Fibroblast of mammary gland (primary cell): ENCODE measurements around the gene NEDD4L.

ENCODE experiments used
- DNase-seq: peaks from one replicate; pipeline ENCODE4 v3.0.0-alpha.2; 2010; ENCODE audit warnings: low read depth
- H3K4me3 ChIP-seq: 2 replicates; pipeline ENCODE4 v1.5.1; 2011; ENCODE audit warnings: low read depth, mild to moderate bottlenecking, low read length, moderate library complexity; ENCODE audit not compliant: control insufficient read depth
- CTCF ChIP-seq: conservative IDR thresholded peaks from 2 replicates; pipeline ENCODE4 v1.5.1; 2011; ENCODE audit warnings: low read depth, low read length, inconsistent platforms; ENCODE audit not compliant: control insufficient read depth, insufficient read depth

NEDD4L gene

DNA sequence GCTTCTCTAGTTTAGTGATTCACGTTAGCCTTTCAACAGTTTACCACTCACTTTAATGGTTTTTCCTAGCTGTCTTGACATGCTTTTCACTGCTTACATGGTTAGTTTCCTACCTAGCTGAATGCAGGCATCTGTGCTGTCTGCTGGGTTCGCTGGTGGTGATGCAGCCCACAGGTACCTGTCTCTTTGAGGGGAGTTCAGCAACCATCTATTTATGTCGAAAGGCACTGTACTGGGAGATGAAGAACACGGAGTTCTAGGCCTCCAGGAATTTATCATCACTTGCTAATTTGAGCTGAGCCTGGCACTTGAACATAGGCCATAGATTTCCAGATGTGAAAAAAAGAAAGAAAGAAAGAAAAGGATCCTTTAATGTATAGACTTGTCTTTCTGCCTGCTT lies 148.5 kb downstream of the NEDD4L start:
- TF ChIP-seq CTCF = no peak

GRCh38 chr18:58194028-58194427 lies 150.0 kb downstream of the NEDD4L start:
- DNase-seq = no peak
- no peak overlapping the region for H3K4me3 ChIP-seq
- TF ChIP-seq CTCF = peak; percentile 23

More for the DNA sequence above, 148.5 kb downstream of the NEDD4L start:
- no peak overlapping the region for H3K4me3 ChIP-seq
- DNase-seq = no peak

- peak overlapping the region; percentile 21 for H3K4me3 ChIP-seq
- DNase-seq = no peak
- TF ChIP-seq CTCF = no peak
Measured at GRCh38 chr18:58195278-58195765, 151.3 kb downstream of the NEDD4L start.

- DNase-seq = no peak
- H3K4me3 ChIP-seq = no peak overlapping the region
- no peak for TF ChIP-seq CTCF
Measured at GRCh38 chr18:58196164-58196563, 152.1 kb downstream of the NEDD4L start.

DNA sequence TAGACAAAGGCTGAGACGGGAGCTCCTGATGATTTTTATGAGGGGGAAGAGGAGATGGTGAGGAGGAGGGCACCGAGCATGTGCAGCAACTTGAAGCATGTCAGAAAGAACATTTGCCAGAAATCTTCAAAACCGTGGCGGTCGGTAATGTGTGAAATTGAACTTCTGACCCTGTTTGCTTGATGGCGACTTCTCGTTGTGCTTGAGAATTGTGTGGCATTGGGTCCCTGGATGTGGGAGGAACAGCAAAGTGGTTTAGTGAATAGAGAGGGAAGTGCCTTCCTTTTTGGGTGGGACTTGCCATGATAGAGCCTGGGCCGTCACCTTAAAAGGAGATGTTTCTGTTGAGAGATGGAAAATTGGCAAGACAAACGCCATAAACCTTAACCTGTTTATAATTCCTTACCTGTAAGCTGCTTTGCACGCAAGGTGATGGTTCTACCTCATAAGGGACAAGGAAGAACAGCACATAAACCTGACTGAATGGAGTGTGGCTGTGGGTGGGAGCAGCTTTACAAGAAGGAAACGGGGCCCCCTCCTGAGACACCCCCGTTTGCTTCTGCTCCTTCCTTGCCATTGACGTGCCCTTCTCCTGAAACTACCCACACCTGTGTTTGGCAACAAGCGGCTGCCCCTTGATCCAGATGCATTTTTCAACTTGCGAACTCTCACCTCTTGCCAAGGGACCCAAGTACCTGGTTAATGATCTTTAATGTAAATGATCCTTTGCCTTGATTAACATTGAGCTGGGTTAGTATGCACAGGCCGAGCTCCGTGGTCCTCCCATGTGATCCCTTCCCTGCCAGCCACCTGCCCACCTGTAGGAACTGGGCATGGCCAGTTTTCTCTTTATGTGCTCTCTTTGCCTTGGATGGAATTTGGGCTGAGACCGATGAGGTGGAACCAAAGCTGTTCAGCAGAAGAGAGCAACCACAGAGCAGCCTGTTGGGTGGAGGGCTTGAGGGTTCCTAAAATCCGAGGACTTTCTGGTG lies 153.2 kb downstream of the NEDD4L start:
- DNase-seq = no peak
- no peak for TF ChIP-seq CTCF
- no peak overlapping the region for H3K4me3 ChIP-seq

- H3K4me3 ChIP-seq = no peak overlapping the region
- DNase-seq = no peak
Measured at GRCh38 chr18:58201268-58201667, 157.2 kb downstream of the NEDD4L start.

More at GRCh38 chr18:58201268-58201667, 157.2 kb downstream of the NEDD4L start:
- no peak for TF ChIP-seq CTCF
